GM18520 (cell line): ENCODE results near the gene KCNIP4.
"Not testable (repeated sequence)": the region's sequence is repeated elsewhere in the genome, so short reads cannot be mapped to it uniquely, and the experiment has no call there.

Experiments
- ATAC-seq: cut with Tn5 transposase; IDR thresholded peaks from one replicate; pipeline ENCODE4 v1.9.1; 2021; ENCODE audit not compliant: unreplicated experiment

KCNIP4 gene

DNA sequence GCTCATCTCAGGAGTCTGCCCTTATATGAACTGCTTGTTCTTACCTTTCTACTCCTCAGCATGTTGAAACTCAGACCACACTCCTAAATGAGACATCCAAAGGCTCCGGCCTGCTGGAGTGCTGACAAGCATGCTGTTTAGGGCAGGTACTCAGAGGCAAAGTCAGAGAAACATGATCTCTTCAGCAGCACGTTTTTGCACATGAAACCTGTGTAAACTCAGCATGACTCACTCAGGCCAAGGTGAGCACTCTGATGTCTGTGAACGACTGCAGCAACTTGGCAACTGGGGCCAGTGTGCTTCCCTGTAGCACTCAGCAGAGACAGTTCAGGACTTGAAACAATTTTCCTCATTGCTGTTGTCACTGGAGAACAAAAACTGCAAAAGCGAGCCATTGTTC is 1138.8 kb downstream of the KCNIP4 start:
- no peak for ATAC-seq

DNA sequence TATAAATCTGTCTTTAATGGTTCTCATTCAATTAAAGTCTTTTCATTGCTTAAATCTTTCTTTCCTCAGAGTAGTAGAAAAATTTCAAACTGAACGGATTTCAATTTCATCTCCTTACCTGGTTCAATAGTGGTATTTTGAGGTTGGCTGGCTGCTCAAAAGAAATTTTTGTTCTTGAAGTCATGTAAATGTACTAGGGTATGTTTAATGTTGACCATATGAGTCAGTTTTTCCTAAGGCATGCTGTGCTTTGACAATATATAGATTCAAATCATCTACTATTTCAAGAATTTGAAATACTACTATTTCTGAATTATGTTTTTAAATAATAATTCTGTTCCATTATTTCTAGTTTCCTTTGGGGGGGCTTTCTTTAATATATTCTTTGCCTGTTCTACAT is 1142.9 kb downstream of the KCNIP4 start:
- ATAC-seq: no peak

DNA sequence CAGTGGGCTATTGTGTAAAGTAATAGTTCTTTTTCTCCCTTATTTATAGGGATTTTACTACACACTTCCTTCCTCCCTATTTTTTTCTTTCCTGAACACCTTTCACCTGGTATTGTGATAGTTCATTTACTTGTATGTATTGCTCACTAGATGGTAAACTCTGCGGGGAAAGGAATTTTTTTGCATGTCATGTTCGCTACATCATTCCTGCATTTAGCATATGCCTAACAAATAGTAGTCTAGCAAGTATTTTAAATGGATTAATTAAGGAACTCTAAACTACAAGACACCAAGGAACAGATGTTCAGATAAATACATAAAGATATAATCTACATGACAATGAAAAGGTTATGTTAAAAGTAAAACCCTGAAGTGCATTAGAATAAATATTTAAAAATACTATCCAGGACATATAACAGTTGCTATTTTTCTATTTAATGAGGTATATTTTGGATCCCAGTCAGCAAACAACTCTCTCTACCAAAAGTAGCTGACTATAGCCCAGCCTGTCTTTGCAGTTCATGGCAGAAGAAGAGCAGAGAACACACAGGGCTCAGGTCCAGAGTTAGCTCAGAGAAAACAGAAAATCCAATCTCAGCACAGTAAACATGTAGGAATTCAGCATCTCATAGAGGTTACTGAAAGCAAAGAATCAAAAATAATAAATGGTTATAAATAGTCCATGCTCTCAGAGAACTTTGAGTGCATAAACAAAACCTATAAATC is 1160.5 kb downstream of the KCNIP4 start:
- no peak for ATAC-seq

DNA sequence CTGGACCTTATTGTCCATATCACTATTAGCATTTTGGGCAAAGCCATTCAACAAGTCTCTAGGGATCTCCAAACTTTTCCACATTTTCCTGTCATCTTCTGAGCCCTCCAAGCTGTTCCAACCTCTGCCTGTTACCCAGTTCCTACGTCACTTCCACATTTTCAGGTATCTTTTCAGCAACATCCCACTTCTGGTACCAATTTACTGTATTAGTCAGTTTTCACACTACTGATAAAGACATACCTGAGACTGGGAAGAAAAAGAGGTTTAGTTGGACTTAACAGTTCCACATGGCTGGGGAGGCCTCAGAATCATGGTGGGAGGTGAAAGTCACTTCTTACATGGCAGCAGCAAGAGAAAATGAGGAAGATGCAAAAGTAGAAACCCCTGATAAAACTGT is 1165.4 kb downstream of the KCNIP4 start:
- ATAC-seq: not testable (repeated sequence)

DNA sequence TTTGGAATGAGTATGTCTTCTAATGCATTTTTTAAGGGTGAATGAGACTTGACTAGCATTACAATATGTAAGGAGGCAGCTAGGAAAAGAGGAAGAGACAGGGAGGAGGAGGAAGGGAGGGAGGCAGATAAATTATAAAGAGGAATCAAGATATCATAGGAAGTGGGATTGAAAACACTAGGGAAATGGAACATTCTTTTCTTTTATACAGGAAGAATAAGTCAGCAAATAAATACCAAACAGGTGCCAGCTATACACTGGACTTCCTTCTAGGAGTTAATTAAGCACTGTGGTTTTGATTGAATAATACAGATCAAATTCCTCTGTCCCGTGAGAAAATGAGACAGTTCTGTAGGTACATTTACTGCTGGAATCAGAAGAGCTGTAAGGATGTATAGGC is 1169.7 kb downstream of the KCNIP4 start:
- ATAC-seq: no peak

DNA sequence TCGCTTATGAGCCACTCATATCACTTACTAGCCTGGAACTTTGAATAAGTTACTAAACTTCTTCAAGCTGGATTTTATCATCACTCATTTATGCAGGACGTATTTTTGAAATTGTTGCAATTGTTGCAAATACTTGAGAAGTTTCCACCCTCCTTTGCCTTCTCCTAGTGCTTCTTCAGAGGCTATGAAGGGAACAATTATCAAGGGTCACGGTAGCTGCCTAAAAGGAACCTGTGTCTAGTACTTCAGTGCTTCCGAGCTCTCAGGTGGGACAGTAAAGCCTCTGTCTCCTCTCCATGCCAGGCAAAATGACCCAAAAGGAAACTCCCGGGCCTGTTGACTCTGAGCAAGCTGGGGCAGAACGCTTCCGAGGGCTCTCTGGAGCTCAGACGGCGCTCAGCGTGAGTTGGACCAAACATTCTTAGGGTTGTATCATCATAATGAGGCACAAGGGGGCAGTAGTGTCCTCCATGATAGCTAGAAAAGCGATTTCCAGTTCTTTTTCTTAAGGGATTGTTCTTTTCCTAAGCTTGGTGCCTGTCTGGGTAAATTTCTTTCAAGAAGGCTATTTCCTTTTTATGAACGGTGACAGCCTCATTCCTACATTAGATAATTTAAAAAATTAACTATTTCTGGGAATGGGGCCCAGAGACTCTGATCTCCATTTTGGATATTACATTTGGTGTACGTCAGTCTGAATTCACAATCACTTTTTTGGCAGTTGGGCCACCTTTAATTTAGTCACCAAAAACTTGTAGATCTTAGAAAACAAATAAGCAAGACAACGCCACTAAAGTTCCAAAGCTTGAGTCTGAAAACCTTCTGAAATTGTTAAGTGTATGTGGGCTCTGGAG is 1175.2 kb downstream of the KCNIP4 start:
- ATAC-seq: no peak

DNA sequence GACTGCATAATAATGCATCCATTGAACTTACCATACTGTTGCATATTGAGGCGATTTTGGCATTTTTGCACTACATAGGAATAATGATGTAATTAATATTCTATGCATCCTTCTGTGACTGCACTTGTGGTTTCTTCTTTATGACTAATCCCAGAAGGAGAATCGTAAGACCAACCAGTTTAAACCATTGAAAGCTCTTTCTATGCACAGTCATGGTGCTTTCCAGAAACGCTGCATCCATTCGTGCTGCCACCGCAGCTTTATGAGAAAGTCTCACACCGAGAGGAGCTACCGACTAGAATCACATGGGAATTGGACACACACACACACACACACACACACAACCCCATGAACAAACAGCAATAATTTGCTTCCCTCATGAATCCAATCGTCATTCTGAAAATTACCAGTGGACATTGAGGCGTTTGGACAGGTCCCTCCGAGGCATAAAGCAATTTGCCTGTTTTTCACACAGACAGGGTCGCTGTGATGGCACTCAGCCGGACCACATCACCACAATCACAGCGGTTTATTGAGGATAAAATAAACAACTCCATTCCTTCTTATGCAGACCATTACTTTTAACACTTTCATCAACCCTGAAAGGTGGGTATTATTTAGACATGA is 1184.1 kb downstream of the KCNIP4 start:
- ATAC-seq: no peak

DNA sequence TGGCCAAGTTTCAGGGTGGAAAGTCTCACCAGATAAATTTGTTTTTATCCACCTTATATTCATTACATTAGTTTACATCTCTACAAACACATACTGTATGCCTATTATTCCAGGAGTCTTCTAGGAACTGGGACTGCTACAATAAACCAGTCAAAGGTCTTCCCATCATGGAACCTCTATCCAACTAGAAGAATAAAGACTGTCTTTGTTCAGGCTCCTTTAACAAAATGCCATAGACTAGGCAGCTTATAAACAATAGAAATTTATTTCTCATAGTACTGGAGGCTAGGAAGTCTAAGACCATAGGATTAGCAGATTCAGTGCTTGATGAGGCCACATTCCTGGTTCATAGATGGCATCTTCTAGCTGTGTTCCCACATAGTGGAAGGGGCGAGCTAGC is 1186.7 kb downstream of the KCNIP4 start:
- ATAC-seq: no peak

DNA sequence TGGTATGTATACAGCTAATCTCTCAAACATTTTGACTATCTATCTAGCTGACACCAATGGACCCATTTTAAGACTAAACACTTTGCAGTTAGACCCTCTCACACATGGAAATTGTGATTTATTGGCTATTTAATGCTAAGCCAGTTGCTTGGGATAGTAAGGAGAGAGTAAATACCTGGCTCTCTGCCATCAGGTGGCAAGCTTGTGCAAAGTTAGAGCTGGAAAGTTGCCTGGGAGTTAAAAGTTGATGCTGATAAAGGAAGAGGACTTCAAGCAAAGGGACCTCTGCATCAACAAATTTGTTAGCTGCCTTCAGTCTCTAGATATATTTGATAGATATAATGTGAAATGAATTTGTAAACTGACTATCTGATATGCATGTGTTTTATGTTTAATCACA is 1187.2 kb downstream of the KCNIP4 start:
- no peak for ATAC-seq

DNA sequence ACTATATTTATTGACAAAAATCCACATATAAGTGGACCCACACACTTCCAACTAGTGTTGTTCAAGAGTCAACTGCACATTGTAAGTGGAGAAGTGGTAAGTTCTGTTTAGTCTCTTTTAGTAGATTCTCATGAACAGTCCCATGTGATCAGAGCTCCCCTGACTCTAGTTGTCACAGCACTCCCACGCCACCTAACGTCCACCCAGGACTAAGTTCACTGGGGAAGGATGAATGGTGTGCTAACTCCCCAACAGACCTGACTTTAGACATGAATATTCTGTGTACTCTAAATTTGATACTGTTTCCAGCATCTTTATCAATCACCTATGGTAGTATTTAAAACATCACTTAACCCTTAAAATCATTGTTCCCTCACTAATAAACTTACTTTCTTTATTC is 1188.5 kb downstream of the KCNIP4 start:
- no peak for ATAC-seq

DNA sequence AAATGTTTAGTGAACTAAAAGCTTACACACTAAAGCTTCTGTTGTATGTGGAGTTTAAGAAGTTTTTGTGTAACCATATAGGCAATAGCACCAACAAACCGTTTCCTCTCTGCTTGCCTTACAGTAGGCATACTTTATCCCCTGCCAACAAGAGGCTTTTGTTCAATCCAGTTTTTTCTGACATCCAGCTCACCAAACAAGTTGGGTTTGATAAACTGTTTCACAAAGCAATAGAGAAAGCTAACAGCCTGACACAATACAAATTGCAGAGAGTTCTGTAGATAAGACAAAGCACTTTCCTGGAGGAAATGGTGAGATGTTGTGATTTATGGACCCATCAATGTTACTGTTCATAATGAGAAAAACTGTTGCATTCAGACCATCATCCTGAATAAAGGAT is 1194.5 kb downstream of the KCNIP4 start:
- no peak for ATAC-seq

DNA sequence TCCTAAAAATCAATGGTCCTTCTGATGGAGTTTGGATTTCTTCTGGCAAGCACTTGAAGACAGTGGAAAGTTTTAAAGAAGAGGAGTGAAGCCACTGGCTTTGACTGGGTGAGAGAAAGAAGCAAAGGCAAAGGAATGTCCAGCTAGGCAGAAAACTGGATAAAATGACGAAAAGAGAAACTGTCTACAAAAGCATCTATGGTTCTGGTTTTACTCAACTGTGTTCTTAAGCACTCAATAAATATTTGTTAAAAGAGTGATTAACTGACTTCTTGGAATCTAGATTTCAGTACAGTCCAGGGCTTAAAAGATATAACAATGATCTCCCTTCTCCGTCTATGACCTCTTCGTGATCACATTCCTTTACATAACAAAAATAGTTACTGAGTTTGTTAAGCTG is 1195.9 kb downstream of the KCNIP4 start:
- ATAC-seq: no peak

DNA sequence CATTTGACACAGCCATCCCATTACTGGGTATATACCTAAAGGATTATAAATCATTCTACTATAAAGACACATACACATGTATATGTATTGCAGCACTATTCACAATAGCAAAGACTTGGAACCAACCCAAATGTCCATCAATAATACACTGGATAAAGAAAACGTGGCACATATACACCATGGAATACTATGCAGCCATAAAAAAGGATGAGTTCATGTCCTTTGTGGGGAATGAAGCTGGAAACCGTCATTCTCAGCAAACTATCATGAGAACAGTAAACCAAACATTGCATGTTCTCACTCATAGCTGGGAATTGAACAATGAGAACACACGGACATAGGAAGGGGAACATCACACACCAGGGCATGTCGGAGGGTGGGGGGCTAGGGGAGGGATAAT is 1202.6 kb downstream of the KCNIP4 start:
- not testable (repeated sequence) for ATAC-seq

DNA sequence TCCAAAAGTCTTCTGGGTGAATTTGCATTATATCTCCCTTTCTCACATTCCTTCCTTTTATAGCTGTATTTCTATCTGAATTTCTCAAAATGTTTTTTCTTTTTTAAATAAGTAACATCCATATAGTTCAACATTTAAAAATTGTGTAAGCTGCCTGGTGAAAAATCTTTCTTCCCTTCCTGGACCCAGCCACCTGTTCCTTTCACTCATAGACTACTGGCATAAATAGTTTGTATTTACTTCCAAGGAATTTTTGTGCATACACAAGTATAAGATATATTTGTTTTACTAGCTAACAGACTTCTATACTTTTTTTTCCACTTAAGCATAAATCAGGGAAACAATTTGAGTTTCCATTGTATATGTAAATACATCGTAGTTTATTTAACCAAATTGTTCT is 1212.6 kb downstream of the KCNIP4 start:
- no peak for ATAC-seq

DNA sequence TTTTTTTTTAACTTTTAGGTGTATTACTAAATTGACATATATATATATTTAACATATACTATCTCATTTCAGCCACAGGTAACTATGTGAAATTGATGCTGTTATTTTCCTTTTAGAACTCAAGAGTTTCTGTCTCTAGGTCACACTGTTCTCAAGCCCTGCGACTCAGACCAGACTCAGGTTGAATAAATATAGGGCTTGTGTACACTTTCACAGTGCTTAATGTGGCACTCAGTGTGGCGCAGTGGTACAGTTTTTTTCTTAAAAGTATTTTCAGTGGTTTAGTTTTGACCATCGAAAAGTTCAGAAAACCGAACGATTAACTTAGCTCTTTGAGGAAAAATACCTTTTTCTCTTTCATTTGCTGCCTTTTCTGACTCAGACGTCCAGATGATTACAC is 1223.7 kb downstream of the KCNIP4 start:
- peak; percentile 64 for ATAC-seq

DNA sequence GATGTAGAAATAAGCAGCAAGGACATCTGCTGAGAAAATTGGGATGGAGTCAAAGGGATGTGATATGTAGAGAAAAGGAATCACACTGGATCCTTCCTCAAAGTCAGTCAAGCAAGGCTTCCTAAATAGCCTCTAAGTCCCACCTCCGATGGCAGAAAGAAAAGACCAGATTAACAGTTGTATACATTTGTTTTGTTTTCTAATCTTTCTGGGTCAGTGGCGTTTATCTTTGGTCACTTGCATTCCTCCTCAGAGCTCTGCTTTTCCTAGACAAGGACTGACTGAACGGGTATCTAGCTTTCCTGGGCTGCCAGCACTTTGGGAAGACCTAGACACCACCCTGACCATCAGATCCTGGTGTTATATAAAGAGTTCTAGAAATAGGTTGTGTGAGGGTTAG is 1225.1 kb downstream of the KCNIP4 start:
- ATAC-seq: no peak

DNA sequence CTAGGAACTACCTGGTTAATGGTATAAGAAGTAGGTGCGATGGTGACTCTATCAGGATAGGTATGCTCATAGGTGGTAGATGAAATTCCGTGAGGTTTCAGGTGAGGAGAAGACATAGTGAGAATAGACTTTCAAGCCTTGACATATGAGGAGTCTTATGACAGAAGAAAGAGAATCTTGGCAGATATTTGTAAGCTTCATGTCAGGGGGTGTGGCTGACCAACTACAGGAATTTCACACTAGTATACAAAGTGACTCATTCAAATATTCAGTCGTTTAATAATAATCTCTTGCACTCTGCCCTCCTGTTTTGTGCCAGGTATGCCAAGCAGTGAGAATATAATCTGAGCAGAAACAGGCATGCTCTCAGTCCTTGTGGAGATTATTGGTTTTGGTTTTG is 1225.6 kb downstream of the KCNIP4 start:
- ATAC-seq: no peak

DNA sequence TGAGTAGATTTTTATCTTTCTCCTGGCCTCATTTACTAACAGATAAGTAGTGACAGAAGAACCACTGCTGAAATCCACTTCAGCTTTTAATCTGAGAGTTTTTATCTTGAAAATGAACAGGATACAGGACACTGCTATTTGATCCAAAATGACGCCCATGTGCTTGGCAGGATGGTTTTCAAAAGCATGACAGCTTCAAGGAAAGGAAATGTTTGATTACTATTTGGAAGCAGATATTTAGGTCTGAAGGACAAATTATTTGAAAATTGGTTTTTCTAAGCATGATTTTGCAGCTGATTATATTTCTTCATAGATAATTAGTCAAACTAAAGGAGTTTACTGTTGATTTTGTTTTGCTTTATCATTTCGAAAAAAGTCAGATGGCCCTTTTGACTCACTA is 1237.2 kb downstream of the KCNIP4 start:
- no peak for ATAC-seq

DNA sequence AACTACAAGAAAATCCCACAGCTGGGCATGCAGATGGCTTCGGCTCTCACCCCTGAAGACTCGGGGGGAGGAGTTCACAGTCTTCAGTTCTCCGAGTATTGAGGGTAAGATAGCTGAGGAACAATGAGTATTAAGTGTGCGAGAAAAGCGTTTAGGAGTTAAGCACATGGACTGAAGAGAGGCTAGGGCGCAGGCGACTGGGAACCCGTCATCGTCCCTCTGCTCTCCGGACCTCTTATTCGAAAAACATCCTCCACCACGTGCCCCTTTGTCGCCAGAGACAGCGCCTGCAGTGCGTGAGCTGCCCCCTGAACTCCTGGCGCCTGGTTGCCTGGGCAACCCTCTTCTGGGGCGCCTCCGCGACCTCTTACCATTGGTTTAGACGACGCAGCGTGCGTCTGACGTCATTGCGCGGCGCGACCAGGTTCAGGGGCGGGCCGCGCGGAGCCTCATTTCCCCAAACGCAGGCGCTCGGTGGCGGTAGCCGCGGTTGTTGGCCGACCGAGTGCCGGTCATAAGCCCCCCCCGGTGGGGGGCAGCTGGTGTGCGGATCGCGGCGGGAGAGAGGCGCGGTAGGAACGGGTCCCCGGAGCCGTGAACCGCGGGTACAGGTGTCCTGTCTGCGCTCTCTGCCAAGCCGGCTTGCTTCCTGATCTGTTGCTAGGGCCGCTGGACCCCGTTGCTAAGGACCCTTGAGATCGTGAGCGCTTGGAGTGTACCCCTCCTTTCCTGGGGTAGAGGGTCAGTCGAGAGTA is 1248.4 kb downstream of the KCNIP4 start, which contains the start of gene PACRGL:
Gene PACRGL, plus strand, starts transcription at position 452 of the 755 bp plus-strand sequence. CDS start 4,024 bp downstream, outside the sequence.
- peak; percentile 100 for ATAC-seq

DNA sequence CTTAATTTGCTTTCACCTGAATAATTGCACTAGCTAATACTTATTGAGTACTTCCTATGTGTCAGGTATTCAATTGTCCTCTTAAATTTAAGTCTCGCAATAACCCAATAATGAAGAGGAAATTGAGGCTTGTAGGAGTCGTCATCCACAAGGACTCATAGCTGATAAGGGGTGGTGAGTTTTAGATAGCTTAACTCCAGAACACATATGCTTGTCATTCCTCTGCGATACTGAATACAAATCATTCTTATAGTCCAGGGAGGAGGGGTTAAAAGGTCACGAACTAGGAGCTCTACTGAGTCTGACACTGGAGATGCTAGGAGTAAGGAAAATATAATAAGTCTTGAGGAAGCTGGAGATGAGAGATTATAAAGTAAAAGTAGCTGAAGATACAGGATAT is 1249.8 kb downstream of the KCNIP4 start:
- ATAC-seq: no peak

DNA sequence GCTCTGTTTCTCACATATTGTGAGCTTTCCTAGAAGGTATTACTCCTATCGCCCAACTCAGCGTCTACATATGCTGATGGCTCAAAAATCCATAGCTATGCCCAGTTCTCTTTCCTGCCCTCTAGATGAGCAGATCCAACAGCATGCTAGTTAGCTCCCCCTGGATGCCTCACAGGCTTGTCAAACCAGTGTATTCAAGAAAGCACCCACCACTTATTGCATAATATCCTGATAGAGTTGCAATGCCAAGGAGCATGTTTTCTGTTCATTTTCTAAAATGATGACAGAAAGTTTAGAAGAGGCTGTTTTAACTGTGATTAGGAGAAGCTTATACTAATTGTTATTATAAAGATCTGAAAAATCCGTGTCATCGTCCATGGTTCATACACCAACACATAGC is 1250.2 kb downstream of the KCNIP4 start:
- ATAC-seq: no peak
